HL-60 (cell line): Measurements from ENCODE around the gene RHOF.

ENCODE experiments used
- DNase-seq, 2 experiments: peaks; one replicate each; pipeline ENCODE4 v3.0.0-alpha.2; 2010 to 2020; ENCODE audit warnings: low read depth in 1 of 2, low spot score in 1 of 2
- H3K27ac ChIP-seq: fragments of 250-450 bp; sonication (Bioruptor Pico); replicated peaks from 2 replicates; pipeline ENCODE4 v1.5.1; 2020; ENCODE audit warnings: mild to moderate bottlenecking, moderate library complexity
- H3K27me3 ChIP-seq: fragments of 250-450 bp; sonication (Bioruptor Pico); 2 replicates; pipeline ENCODE4 v1.5.1; 2021; ENCODE audit warnings: mild to moderate bottlenecking, moderate library complexity; ENCODE audit not compliant: insufficient read depth, poor library complexity, severe bottlenecking
- H3K4me3 ChIP-seq: replicated peaks from 2 replicates; pipeline ENCODE4 v1.5.1; 2011; ENCODE audit warnings: mild to moderate bottlenecking, control low read depth, low read length; ENCODE audit not compliant: insufficient read depth
- CTCF ChIP-seq: IDR thresholded peaks from one replicate; pipeline ENCODE4 v1.5.1; 2011; ENCODE audit warnings: low read length, control low read depth, inconsistent platforms; ENCODE audit not compliant: insufficient read depth
- GABPA ChIP-seq: IDR thresholded peaks from 2 replicates; pipeline ENCODE4 v1.6.1; 2012; ENCODE audit warnings: low read depth
- POLR2AphosphoS5 ChIP-seq: IDR thresholded peaks from 2 replicates; pipeline ENCODE4 v1.6.1; 2012; ENCODE audit warnings: low read depth
- SPI1 ChIP-seq: IDR thresholded peaks from 2 replicates; pipeline ENCODE4 v1.6.1; 2012; ENCODE audit warnings: low read depth, mild to moderate bottlenecking, borderline replicate concordance
- TF ChIP-seq, protein P1 (sequence below): IDR thresholded peaks from 2 replicates; pipeline ENCODE4 v1.6.1; 2012; ENCODE audit warnings: low read depth; ENCODE audit not compliant: insufficient replicate concordance

RHOF gene

DNA sequence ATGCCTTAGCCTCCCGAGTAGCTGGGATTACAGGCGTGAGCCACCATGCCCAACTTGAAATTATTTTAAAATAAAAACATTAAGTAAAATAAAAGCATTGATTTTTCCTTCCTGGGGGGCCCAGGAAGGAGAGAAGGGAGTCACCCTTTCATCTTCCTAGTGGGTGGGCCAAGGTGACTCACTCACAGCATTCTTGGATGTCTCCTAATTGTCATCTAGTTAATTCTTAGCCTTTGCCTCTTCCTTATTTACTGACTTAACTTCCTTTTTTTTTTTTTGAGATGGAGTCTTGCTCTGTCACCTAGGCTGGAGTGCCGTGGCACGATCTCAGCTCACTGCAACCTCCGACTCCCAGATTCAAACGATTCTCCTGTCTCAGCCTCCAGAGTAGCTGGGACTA, 51.7 kb downstream of the RHOF start:
- DNase-seq: no peak
- peak overlapping the region; percentile 11 for H3K27ac ChIP-seq
- no peaks in the 10 kb centered on the region for H3K27me3 ChIP-seq
- no peak overlapping the region for H3K4me3 ChIP-seq
- TF ChIP-seq GABPA (no peak), SPI1 (peak; percentile 59; the same call in 1 of the 2 replicates)

DNA sequence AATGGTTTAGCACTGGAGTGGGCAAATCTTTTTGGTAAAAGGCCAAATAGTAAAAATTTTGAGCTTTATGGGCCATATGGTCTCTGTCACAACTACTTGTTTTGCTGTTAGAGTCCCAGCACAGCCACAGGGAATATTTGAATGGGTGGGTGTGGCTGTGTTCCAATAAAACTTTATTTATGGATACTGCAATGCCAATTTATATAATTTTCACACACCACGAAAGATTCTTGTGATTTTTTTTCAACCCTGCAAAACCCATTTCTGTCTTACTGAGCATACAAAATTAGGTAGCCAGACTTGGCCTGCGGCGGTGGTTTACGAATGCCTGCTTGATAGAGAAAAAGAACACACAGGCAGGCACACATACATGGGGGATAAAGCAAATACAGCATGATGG, 52.6 kb downstream of the RHOF start:
- no peak for TF ChIP-seq POLR2AphosphoS5
- TF ChIP-seq, protein P1, sequence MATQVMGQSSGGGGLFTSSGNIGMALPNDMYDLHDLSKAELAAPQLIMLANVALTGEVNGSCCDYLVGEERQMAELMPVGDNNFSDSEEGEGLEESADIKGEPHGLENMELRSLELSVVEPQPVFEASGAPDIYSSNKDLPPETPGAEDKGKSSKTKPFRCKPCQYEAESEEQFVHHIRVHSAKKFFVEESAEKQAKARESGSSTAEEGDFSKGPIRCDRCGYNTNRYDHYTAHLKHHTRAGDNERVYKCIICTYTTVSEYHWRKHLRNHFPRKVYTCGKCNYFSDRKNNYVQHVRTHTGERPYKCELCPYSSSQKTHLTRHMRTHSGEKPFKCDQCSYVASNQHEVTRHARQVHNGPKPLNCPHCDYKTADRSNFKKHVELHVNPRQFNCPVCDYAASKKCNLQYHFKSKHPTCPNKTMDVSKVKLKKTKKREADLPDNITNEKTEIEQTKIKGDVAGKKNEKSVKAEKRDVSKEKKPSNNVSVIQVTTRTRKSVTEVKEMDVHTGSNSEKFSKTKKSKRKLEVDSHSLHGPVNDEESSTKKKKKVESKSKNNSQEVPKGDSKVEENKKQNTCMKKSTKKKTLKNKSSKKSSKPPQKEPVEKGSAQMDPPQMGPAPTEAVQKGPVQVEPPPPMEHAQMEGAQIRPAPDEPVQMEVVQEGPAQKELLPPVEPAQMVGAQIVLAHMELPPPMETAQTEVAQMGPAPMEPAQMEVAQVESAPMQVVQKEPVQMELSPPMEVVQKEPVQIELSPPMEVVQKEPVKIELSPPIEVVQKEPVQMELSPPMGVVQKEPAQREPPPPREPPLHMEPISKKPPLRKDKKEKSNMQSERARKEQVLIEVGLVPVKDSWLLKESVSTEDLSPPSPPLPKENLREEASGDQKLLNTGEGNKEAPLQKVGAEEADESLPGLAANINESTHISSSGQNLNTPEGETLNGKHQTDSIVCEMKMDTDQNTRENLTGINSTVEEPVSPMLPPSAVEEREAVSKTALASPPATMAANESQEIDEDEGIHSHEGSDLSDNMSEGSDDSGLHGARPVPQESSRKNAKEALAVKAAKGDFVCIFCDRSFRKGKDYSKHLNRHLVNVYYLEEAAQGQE: no peak
- no peak for TF ChIP-seq GABPA
- TF ChIP-seq CTCF: no peak
- TF ChIP-seq SPI1: no peak
- no peak overlapping the region for H3K27ac ChIP-seq
- no peak for DNase-seq

DNA sequence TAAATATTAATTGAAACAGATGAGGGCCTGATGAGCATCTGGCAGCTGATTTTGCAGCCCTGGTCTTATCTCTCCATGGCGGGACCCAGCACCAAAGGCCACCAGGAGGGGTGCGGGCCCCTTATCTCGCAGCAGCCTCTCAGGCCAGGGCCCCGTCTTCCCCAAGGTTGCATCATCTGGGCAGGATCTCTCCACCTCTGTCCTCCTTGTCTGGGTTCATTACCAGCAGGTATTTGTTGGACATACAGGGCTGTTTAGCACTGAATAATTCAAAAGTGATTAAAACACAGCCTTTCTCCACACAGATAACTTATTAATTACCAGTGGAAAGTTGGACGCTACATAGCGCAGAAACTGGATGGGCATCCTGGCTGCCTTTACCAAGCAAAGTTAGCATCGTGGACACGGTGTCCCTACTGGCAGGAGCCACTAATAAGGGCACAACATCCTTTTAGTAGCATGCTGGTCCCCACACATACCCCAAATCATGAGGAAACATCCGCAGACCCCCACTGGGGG, 55.1 kb downstream of the RHOF start:
- Histone ChIP-seq H3K27me3 (no peaks in the 10 kb centered on the region), H3K4me3 (no peak overlapping the region), H3K27ac (no peak overlapping the region)
- DNase-seq: no peak
- TF ChIP-seq CTCF (no peak), POLR2AphosphoS5 (no peak), GABPA (no peak)

More for the DNA sequence above, 52.6 kb downstream of the RHOF start:
- Histone ChIP-seq H3K27me3 (no peaks in the 10 kb centered on the region), H3K4me3 (no peak overlapping the region)

- Histone ChIP-seq H3K4me3 (no peak overlapping the region), H3K27me3 (no peaks in the 10 kb centered on the region), H3K27ac (no peak overlapping the region)
- no peak for DNase-seq
- TF ChIP-seq POLR2AphosphoS5 (no peak), GABPA (no peak), CTCF (no peak), SPI1 (no peak)
- TF ChIP-seq, protein P1: no peak
Measured at GRCh38 chr12:121733849-121734248, 59.6 kb downstream of the RHOF start.
